Smooth muscle cell (in vitro differentiated cells): ENCODE data around the gene PIK3AP1. TPM values are rescaled to one million over a fixed set of nuclear protein-coding genes. Genes with fewer than 3 reads are reported as not detected.
A peak's percentile ranks its signal among the peaks of the same experiment; 100 is the strongest.

Experiments
- DNase-seq: peaks from one replicate; lab custom pipeline; 2025; ENCODE audit not compliant: unreplicated experiment; lab: John Stamatoyannopoulos, UW
- H2AFZ ChIP-seq: fragments of 200-600 bp; sonication (generic); 2 replicates; pipeline ENCODE4 v1.6.0; 2016; ENCODE audit warnings: antibody characterized with exemption, low read depth, mild to moderate bottlenecking
- H3F3A ChIP-seq: fragments of 200-600 bp; sonication (generic); 2 replicates; pipeline ENCODE4 v1.6.0; 2017; ENCODE audit warnings: antibody characterized with exemption, low read depth
- H3K27ac ChIP-seq: fragments of 200-600 bp; sonication (generic); 2 replicates; pipeline ENCODE4 v1.5.1; 2016; ENCODE audit warnings: low read depth, mild to moderate bottlenecking
- H3K27me3 ChIP-seq: fragments of 200-600 bp; sonication (generic); 2 replicates; pipeline ENCODE4 v1.6.1; 2016; ENCODE audit warnings: low read depth, mild to moderate bottlenecking
- H3K36me3 ChIP-seq: fragments of 200-600 bp; sonication (generic); 2 replicates; pipeline ENCODE4 v1.5.1; 2016; ENCODE audit warnings: low read depth
- H3K4me1 ChIP-seq: fragments of 200-600 bp; sonication (generic); 2 replicates; pipeline ENCODE4 v1.5.1; 2016; ENCODE audit warnings: low read depth
- H3K4me2 ChIP-seq: fragments of 200-600 bp; sonication (generic); 2 replicates; pipeline ENCODE4 v1.6.0; 2016; ENCODE audit warnings: mild to moderate bottlenecking
- H3K4me3 ChIP-seq: fragments of 200-600 bp; sonication (generic); 2 replicates; pipeline ENCODE4 v1.5.1; 2016; ENCODE audit warnings: mild to moderate bottlenecking
- H3K79me2 ChIP-seq: fragments of 200-600 bp; sonication (generic); 2 replicates; pipeline ENCODE4 v1.6.0; 2016; ENCODE audit warnings: low read depth, mild to moderate bottlenecking
- H3K9ac ChIP-seq: fragments of 200-600 bp; sonication (generic); 2 replicates; pipeline ENCODE4 v1.6.0; 2016; ENCODE audit warnings: low read depth
- H3K9me3 ChIP-seq: fragments of 200-600 bp; sonication (generic); replicated peaks from 2 replicates; pipeline ENCODE4 v1.5.1; 2016; ENCODE audit warnings: low read depth
- H4K20me1 ChIP-seq: fragments of 200-600 bp; sonication (generic); 2 replicates; pipeline ENCODE4 v1.6.0; 2016; ENCODE audit warnings: low read depth
- WGBS: methylation state at CpG from one replicate; pipeline ENCODE4 v1.1.7; 2016; ENCODE audit warnings: low lambda C conversion rate; 5-methylcytosine and 5-hydroxymethylcytosine counted together
- polyA plus RNA-seq: library from polyadenylated mRNA; unstranded; fragments of >200 nt; fragmentation: Nextera tagmentation; extraction: Ambion mirVana; gene quantifications from 2 replicates; pipeline ENCODE4 v1.2.1, GENCODE V29; 2016
- total RNA-seq: library from RNA; depleted of rRNA; stranded (reverse); fragments of >200 nt; gene quantifications from 2 replicates; pipeline ENCODE4 v1.2.3, GENCODE V29; 2014
- TF ChIP-seq, protein P1 (sequence below): fragments of 200-600 bp; sonication (generic); IDR thresholded peaks from 2 replicates; pipeline ENCODE4 v1.5.1; 2017; ENCODE audit warnings: borderline replicate concordance, mild to moderate bottlenecking, antibody characterized with exemption; ENCODE audit not compliant: insufficient read depth, poor library complexity, severe bottlenecking

PIK3AP1 gene
- total and polyA plus RNA-seq, 2 experiments from 2014 or later: 1.2 TPM; not detected in 1

DNA sequence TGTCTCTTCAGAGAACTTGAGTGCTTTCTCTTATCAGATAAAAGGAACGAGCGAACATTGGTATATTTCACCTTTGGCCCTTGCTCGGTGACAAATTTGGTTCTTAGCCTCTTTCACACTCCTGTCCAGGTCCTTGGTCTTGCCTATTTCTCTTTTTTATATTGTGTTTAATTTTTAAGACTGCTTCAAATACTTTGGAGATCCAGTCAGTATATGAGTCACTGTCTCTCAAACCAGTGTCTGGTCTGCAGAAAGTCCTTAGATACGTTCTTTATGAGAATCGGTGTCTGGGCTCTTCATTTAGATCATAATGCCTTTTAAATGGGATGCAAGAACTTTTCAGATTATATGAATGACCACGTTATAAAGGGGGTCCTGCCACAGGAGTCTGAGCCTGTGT lies 55.0 kb downstream of the PIK3AP1 start:
- Histone ChIP-seq H3K79me2 (no peaks in the 10 kb centered on the region), H3K4me2 (peak overlapping the region; percentile 64), H4K20me1 (no peaks in the 10 kb centered on the region), H3K27ac (peak overlapping the region; percentile 95), H3F3A (peaks cover 13% of the 10 kb centered on the region), H3K27me3 (no peaks in the 10 kb centered on the region), H3K9me3 (no peaks in the 10 kb centered on the region), H2AFZ (peak overlapping the region; percentile 20), H3K4me1 (peaks cover 16% of the 10 kb centered on the region), H3K36me3 (no peaks in the 10 kb centered on the region), H3K9ac (peak overlapping the region; percentile 60), H3K4me3 (no peak overlapping the region)
- WGBS: 20% methylated on average over 6 of the region's 6 CpGs
- DNase-seq: no peak
- TF ChIP-seq, protein P1, sequence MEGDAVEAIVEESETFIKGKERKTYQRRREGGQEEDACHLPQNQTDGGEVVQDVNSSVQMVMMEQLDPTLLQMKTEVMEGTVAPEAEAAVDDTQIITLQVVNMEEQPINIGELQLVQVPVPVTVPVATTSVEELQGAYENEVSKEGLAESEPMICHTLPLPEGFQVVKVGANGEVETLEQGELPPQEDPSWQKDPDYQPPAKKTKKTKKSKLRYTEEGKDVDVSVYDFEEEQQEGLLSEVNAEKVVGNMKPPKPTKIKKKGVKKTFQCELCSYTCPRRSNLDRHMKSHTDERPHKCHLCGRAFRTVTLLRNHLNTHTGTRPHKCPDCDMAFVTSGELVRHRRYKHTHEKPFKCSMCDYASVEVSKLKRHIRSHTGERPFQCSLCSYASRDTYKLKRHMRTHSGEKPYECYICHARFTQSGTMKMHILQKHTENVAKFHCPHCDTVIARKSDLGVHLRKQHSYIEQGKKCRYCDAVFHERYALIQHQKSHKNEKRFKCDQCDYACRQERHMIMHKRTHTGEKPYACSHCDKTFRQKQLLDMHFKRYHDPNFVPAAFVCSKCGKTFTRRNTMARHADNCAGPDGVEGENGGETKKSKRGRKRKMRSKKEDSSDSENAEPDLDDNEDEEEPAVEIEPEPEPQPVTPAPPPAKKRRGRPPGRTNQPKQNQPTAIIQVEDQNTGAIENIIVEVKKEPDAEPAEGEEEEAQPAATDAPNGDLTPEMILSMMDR: no peak

DNA sequence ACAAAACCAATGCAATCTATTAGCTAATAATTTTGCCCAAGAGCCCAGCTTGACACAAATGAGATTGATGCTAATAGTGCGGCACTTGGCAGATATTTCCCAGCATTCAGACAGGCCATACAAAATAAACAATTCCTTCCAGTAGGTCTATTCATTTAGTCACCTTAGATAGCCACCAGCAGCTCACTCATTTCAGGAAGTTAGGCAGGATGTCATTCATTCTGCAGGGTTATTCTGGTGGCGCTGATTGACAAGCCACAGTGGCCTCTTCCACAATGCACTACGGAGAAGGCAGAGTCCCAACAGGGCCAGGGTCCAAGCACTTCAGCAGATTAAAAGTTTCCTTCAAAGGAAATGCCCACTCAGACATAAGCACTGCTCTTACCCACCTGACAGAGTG lies 55.8 kb downstream of the PIK3AP1 start:
- WGBS: 70% methylated on average over 3 of the region's 3 CpGs
- TF ChIP-seq, protein P1: no peak

DNA sequence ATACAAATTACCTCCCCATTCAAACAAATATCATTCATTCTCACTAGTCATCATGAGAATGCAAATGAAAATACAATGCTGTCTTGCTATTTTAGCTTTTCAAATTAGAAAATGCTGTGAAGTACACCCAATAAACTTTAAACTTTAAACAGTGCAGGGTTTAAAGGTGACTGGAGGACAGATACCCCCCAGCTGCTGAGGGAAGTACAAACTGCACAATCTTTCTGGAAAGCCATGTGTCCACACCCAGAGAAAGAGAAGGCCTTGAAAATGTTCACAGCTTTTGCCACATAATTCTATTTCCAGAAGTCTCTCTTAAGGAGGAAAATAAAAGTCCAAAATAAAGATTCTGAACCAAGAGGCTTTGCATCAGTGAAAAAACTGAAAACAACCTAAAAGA lies 56.5 kb downstream of the PIK3AP1 start:
- peak overlapping the region; percentile 95 for H3K27ac ChIP-seq
- peaks cover 16% of the 10 kb centered on the region for H3K4me1 ChIP-seq
- no peaks in the 10 kb centered on the region for H3K36me3 ChIP-seq
- DNase-seq: no peak
- H3K9ac ChIP-seq: no peak overlapping the region
- H2AFZ ChIP-seq: no peak overlapping the region
- TF ChIP-seq, protein P1: no peak
- no peak overlapping the region for H3K4me3 ChIP-seq
- H4K20me1 ChIP-seq: no peaks in the 10 kb centered on the region
- no peak overlapping the region for H3K4me2 ChIP-seq
- H3K9me3 ChIP-seq: no peaks in the 10 kb centered on the region
- H3F3A ChIP-seq: peaks cover 13% of the 10 kb centered on the region
- H3K27me3 ChIP-seq: no peaks in the 10 kb centered on the region
- H3K79me2 ChIP-seq: no peaks in the 10 kb centered on the region

More for the DNA sequence above, 55.8 kb downstream of the PIK3AP1 start:
- DNase-seq: no peak
- Histone ChIP-seq H3F3A (peaks cover 13% of the 10 kb centered on the region), H3K4me3 (no peak overlapping the region), H2AFZ (peak overlapping the region; percentile 20), H3K4me1 (peaks cover 16% of the 10 kb centered on the region), H3K27ac (peak overlapping the region; percentile 95), H3K36me3 (no peaks in the 10 kb centered on the region), H4K20me1 (no peaks in the 10 kb centered on the region), H3K79me2 (no peaks in the 10 kb centered on the region), H3K4me2 (peak overlapping the region; percentile 64), H3K27me3 (no peaks in the 10 kb centered on the region), H3K9me3 (no peaks in the 10 kb centered on the region), H3K9ac (peak overlapping the region; percentile 60)

DNA sequence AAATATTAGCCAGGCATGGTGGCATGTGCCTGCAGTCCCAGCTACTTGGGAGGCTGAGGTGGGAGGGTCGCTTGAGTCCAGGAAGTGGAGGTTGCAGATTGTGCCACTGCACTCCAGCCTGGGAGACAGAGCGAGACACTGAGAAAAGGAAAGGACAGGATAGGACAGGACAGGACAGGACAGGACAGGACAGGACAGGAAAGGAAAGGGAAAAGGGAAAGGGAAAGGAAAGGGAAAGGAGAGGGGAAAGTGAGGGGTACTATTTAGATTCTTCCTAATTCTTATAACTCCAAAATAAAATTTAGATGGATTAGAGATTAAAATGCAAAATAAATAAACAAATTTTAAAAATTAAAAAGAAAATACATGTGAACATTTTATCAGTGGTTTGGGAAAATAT lies 58.7 kb downstream of the PIK3AP1 start:
- Histone ChIP-seq H3K4me1 (peaks cover 16% of the 10 kb centered on the region), H4K20me1 (no peaks in the 10 kb centered on the region), H3F3A (peaks cover 13% of the 10 kb centered on the region), H3K27me3 (no peaks in the 10 kb centered on the region), H2AFZ (no peak overlapping the region), H3K36me3 (no peaks in the 10 kb centered on the region), H3K4me3 (no peak overlapping the region), H3K4me2 (no peak overlapping the region), H3K9ac (no peak overlapping the region), H3K27ac (no peak overlapping the region), H3K9me3 (no peaks in the 10 kb centered on the region), H3K79me2 (no peaks in the 10 kb centered on the region)
- TF ChIP-seq, protein P1: no peak
- no peak for DNase-seq
- WGBS: 97% methylated on average over 2 of the region's 2 CpGs
